GM19023 (cell line): ENCODE measurements around the gene KRT8.
"Not testable (repeated sequence)": the region's sequence is repeated elsewhere in the genome, so short reads cannot be mapped to it uniquely, and the experiment has no call there.

ENCODE experiments used
- ATAC-seq: cut with Tn5 transposase; IDR thresholded peaks from one replicate; pipeline ENCODE4 v1.9.1; 2021; ENCODE audit warnings: mild to moderate bottlenecking, moderate library complexity; ENCODE audit not compliant: unreplicated experiment

The KRT8 gene

GRCh38 chr12:52874573-52875435 lies 30.1 kb downstream of the KRT8 start:
- no peak for ATAC-seq

GRCh38 chr12:52873832-52874572 lies 30.9 kb downstream of the KRT8 start:
- peak; percentile 56 for ATAC-seq

GRCh38 chr12:52873513-52873831 lies 31.4 kb downstream of the KRT8 start:
- ATAC-seq: no peak

GRCh38 chr12:52872644-52873389 lies 32.1 kb downstream of the KRT8 start:
- no peak for ATAC-seq

- ATAC-seq: no peak
These were observed 33.4 kb downstream of the KRT8 start for GRCh38 chr12:52871291-52872039.

GRCh38 chr12:52870361-52871290 lies 34.2 kb downstream of the KRT8 start:
- ATAC-seq: peak; percentile 55

- ATAC-seq: no peak
These were observed 37.2 kb downstream of the KRT8 start for GRCh38 chr12:52867642-52868041.

GRCh38 chr12:52867152-52867551 lies 37.7 kb downstream of the KRT8 start:
- no peak for ATAC-seq

GRCh38 chr12:52865090-52865944 lies 39.6 kb downstream of the KRT8 start:
- no peak for ATAC-seq

GRCh38 chr12:52862023-52862422 lies 42.9 kb downstream of the KRT8 start:
- ATAC-seq: no peak

GRCh38 chr12:52861511-52861910 lies 43.4 kb downstream of the KRT8 start:
- no peak for ATAC-seq

GRCh38 chr12:52860102-52860823 lies 44.6 kb downstream of the KRT8 start:
- ATAC-seq: no peak

GRCh38 chr12:52857500-52857899 lies 47.4 kb downstream of the KRT8 start:
- no peak for ATAC-seq

- ATAC-seq: no peak
These were observed 48.1 kb downstream of the KRT8 start for GRCh38 chr12:52856787-52857186.

- not testable (repeated sequence) for ATAC-seq
These were observed 48.8 kb downstream of the KRT8 start for GRCh38 chr12:52856077-52856476.

- ATAC-seq: no peak
These were observed 53.1 kb downstream of the KRT8 start for GRCh38 chr12:52851787-52852186.

- ATAC-seq: no peak
These were observed 54.2 kb downstream of the KRT8 start for GRCh38 chr12:52850681-52851080.

GRCh38 chr12:52849511-52849910 lies 55.4 kb downstream of the KRT8 start:
- no peak for ATAC-seq
